Hematopoietic multipotent progenitor cell treated with erythropoietin and hydrocortisone succinate and interleukin-3 and kit ligand, for 15 days (in vitro differentiated cells): ENCODE data around the gene SLC6A1.

Experiments
- DNase-seq: peaks from one replicate; pipeline ENCODE4 v3.0.0-alpha.2; 2015; ENCODE audit warnings: low spot score

The SLC6A1 gene

DNA sequence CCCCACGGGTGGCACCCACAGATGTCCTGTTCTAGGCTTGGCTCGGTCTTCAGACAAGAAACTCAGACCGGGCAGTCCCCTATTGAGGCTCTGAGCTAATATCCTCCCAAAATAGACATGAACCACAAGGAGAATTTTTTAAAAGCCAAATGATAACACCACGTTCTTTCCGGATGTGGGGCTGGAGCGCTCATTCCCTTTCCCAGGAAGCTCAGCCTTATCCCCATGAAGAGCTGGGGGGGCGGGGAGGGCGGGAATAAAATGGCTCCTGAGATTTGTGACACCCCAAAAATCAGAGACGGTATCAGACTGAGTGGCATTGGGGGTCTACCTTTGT, 1.1 kb downstream of the SLC6A1 start:
- no peak for DNase-seq

DNA sequence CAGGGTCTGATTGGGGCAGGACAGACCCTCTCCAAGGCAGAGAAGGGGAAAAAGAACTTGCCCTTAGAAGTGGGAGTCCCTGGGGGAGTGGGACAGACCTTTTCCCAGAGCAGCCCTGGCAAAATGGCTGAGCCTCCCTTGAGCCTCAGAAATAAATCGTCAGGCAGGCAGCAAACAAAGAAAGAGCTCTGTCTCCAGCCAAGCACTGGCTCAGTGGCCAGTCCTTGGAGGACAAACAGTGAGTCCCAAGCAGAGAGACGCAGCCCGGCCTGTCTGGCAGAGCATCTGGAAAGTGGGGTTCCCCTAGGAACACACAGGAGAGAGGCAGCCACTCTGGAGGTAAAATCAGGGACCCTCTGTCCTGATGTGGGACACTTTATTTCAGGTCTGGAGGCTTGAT, 1.8 kb downstream of the SLC6A1 start:
- DNase-seq, result no peak

DNA sequence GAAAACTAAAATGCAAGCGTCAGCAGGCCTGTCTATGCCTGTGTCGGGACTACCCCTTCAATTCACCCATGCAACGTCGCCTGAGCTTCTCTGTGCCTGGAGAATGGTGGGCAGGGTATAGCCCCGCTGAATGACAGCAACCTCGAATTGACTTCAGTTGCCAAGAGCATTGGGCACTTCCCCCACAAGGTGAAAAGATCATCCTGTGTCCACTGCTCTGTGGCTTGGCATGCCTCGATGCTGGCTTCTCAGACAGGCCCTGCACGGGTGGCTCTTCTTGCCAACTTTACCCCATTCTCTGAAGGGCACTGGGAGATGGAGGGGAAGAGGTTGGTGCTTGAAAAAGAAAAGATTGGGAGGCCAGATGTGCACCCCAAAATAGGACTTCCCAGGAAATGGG, 3.3 kb downstream of the SLC6A1 start:
- no peak for DNase-seq

DNA sequence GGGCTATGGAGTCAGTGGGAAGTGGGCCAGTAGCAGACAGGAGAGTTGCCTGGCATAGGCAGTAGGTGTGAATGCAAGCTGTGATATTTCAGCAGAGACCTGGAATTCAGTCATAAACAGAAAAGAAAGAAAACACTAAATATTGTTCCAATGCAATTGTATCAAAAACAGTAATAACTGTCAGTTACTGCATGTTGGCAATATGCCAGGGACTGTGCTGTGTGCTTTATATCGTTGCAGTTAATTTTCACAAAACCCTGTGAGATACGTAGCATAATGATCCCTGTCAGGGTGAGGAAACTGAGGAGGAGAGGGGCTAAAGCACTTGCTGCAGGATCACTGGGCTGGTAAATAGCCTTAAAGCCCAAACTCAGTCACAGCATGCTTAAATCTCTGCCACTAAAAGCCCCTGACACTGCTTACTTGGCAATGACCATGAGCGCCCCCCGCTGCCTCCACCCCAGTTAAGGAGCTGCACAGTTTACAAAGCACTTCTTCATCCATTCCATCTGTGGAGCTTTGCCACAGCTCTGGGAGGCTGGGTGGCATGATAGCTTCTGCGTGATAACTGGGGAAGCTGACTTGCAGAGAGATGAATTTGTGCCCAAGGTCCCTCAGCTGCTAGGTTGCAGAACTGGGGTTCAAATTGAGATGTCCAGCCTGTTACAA, 3.9 kb downstream of the SLC6A1 start:
- peak; percentile 7 for DNase-seq

DNA sequence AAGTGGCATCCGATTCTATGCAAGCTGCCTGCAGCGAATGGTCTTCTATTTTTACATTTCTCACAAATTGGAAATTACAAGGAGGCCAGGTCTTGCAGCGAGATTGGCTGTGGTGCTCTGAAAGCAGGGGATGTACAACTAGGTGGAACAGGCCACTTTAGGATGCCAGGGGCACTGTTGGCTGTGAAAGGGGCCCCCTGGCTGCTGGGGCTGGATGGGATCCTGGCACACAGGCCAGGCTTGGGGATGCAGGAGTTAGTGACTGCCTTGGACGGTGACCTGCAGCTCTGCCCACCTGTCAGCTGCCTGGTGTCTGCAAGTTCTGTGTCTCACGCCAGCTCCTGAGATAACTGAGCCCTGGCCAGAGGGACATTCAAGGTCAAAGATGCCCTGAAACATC, 4.6 kb downstream of the SLC6A1 start:
- no peak for DNase-seq

DNA sequence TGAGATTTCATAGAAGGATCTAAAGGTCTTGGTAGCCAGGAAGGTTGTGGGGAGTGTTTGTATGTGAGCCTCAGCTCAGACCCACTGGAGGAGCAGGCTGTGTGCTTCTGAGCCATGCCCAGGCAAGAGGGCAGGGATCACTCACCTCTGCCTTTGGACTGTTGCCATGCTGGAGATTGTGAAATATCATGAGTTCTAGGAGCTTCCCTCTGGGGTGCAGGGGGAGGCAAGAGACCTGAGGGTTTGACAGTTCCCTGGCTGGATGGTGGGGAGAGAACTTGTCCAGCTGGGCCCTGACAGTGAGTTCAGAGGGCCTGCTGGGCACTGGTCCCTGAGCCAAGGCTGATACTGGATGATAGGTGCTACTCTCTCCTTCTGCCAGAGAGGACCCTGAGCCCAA, 6.0 kb downstream of the SLC6A1 start:
- no peak for DNase-seq

DNA sequence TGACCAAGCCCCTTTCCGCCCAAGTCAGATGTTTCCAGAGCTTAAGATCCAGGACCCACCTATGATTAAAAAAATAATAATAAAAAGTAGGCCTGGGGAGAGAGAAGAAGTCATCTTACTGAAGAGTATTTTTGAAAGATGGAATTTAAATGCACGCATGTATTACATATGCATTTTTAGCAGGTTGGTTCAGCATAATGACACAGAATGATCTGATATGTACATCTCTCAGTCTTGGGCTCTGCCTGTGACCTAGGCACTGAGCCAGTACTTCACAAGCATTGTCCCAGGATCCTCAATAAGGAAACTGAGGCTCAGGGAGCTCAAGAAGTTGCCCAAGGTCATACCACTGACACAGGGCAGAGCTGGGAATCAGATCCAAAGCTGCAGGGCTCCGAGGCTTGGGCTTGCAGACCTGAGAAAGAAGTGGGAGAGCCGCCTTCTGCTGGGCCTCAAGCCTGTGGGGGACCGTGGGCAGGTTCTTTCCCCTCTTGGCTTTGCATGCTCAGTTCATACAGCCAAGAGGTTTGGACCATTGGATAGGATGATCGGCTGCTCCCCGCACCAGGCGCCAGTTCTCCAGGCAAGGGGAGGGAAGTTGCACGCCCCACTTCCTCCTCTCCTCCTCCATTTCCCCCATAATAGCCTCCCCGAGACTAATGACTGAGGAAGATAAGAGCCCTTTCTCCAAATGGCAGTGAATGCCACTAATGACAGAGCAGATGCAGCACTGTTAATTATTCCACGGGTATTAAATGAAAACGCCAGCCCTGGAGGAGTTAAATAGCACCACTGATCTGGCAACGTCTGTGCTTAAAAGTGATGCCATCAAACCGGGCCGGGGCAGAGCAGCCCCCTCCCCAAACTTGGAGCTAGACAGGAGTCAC, 6.9 kb downstream of the SLC6A1 start:
- DNase-seq, result no peak

DNA sequence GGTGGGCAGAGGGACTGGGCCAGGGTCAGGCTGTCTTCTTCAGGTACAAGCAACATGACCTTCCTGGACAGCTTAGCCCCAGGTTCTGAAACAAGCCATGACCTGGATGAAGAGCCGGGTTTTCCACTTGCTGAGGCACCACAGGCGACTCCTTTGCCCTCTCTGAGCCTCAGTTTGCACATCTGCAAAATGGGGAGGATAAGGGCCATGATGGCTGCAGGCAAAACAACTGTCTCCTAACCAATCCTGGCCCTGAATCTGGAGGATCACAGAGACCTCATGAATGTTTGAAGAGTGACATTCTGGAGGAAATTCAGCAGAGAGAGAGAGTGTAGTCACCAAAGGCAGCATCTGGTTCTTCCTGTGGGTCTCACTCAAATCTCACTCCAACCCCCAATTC, 8.0 kb downstream of the SLC6A1 start:
- DNase-seq, result no peak

DNA sequence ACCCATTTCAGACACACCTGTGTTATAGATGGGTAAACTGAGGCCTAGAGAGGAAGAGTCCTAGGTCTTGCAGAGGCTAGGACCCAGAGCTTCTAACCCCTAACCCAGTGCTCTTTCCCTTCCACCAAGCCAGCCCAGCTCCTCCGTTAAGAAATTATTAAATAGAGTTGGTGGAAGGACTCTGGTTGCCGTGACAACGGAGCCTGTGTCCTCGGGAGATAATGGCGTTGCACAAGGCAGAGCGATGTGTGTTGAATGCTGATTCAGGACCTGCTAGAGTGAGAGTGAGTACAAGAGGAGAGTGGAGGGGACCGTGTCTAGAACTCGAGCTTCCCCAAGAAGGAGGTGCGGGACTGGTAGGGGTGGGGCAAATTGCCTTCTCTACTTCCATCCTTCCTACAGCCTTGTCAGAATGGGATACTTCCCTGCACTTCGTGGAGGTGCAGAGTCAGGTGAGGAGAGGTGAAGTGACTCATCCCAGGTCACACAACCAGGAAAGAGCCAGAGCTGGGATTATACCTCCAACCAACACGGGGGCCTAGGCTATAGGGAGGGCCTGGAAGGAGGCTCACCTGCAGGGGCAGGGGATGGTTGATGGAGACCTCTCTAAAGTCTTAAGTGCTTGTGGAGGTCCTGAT, 8.6 kb downstream of the SLC6A1 start:
- DNase-seq, result peak; percentile 41

DNA sequence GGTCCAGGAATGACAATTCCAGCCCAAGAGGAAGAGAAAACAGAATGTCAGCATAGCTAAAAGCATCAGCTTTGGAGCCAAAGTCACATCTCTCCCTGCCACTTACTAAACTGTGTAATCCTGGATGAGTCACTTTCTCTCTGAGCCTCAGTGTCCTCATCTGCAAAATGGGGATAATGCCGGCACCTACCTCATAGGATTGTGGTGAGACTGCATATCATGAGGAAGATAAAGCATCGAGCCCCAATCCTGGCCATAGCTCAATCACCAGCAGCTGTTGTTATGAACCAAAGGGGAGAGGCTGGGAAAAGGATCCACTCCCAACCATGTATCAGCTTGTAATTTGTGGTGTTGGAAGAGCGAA, 9.1 kb downstream of the SLC6A1 start:
- no peak for DNase-seq

DNA sequence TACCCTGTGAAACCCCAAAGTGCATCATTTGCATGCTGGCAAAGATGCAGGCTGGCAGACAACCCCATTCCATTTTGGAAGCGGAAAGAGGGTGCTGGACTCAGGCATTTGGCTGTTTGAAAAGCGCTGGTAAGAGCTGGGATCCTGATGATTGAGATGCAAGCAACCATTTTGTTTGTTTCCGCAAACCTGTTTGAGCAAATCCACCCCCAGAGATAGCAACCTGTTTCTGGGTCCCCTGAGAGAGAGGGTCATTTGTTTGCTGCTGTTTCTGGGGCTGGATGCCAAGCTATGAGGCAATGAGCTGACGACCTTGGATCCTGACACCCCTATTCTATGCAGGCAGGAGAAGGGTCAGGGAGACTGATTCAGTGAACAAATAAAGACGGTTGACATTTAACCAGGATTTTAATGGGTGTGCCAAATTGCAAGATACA, 9.8 kb downstream of the SLC6A1 start:
- DNase-seq, result no peak

DNA sequence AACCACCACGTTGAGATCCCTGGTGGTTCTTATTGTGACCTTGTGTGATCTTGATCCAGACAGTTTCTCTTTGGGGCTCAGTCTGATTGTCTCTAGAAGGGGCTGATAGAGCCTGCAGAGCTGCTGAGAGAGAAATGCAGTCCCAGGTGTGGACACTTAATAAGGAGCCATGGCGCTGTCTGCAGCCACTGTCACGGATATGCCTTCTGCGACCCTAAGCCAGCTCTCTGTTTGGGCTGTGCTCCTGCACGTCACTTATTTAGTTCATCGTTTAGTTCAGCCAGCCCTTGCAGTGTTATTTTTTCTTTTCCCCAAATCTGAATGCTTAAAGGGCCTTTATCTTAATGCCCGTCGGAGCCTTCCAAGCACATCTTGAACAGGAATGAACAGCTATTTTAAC, 12.0 kb downstream of the SLC6A1 start:
- DNase-seq, result no peak

DNA sequence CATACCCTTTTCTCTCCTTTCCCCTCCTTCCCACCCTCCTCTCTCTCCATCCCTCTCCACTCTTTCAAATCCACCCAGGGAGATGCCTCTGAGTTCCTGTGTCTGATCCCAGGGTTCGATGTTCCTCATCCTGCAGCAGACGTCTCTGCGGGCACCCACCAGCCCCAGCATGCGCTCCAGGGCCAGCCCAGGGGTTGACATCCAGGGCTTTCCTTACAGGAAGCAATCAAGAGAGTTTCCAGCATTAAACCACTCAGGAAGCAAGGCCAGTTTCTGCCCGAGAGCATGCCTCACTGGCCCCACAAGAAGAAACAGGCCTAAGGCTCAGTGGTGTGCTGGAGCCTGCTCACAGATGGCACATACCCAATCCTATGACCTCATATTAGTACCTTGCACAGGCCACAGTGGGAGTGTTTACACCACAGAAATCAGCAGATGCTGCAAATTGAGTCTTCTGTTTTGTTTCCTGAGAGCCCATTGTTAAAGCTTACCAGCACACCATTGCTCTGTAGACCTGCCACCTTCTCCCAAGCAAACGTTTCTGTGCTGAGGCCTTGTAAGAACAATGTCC, 13.2 kb downstream of the SLC6A1 start:
- DNase-seq, result no peak

DNA sequence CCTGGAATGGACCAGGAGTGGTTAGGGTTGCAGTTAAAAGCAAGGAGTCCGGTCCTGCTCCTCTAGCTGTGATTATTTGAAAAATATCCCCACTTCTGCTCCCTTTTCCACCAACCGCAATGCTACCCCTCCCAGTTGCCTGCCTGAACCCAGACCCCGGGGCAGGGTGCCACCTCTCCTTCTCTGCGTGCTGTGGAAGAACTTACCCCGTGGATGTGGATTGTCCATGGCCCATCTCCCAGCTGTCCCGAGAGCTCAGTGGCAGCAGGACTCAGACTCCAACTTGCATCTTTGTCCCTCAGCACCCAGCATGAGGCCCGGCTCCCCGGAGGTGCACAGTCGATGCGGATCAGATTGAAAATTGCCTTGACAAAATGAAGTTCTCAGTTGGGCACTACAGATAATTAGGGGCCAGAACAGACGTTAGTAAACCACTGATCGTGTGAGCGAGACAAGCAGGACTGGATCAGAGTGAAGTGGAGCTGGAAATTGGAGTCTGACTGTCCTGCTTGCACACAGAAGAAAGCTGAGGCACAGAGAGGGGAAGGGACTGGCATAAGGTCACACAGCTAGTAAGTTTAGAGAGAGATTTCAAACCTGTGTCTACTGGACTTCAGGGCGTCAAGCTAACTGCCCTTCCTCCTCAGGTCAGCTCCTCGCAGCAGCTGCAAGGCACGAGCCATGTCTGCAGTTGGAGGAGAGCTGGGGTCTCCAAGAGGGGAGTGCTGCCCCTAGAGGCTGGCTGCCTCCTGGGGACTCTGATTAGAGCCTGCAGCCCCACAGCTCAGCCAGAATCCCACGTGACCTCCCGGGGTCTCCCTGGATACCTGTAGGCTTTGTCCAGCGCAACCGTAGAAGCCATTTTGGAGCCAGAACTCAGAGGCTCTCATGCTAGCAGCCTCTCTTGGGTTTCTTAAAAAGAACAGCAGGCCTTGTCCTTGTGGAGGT, 14.7 kb downstream of the SLC6A1 start:
- DNase-seq, result no peak

DNA sequence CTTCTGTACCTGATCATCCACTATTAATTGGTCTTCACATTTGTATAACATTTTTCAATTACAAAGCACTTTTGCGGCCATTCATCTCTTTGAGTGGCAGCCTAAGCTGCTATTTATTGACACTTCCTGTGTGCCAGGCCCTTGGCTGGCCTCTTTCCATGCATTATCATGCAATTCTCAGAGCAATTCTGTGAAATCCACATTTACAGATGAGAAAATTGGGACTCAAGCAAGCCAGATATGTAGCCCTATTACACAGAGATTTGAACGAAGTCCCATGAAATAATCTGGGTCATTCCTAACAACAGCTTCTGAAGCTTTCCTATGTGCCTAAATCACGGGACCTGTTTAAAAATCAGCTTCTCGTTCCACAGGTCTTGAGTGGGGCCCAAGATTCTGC, 17.4 kb downstream of the SLC6A1 start:
- DNase-seq, result no peak

DNA sequence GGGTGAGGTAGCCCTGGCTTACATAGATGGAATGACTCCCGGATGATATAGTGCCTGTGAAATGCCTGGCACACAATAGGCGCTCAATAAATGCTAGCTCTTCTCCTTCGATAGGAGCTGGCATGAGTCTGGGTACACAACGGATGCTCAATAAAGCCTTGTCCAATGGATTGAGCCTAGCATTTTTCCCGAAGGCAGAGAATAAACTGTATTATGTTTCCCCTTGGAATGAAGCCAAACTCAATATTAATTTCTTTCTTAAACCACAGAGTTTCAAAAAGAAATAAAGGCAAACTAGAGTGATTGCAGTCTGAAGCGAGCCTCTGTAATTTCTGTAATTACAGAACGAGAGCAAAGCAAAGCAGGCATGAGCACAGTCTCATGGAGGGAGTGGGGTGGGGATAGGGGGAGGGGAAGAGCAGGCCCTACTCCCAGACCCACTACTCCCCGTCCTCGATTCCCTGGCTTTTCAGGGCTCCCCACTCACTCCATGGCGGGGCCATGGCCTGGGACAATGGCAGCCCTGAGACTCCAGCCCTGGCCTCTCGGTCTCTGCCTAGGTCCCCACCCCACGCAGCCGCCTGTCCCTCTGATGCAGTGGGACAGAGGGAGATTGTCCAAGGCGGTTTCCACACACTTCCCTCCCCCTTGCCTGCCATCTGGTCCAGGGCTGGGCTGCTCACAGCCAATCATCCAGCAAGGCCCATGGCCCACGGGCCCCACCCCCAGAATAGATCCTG, 18.0 kb downstream of the SLC6A1 start:
- no peak for DNase-seq

DNA sequence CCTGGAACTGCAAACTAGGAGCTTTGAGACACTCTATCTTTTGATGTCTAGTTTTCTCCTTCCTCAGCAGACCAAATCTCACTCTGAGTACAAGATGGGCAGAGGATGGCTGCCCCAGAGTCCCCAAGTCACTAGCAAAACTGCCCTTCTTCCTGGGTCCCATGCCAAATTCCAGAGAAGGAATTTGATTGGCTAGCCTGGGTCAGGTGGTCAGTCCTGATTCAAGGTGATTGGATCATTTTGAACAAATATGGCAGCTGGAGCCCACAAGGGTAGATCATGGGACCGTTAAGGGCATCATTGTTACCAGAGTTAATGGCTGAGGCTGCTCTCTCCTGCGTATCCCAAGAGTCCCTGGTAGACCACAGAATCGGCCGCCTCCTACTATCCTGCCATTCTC, 21.7 kb downstream of the SLC6A1 start:
- DNase-seq, result no peak

DNA sequence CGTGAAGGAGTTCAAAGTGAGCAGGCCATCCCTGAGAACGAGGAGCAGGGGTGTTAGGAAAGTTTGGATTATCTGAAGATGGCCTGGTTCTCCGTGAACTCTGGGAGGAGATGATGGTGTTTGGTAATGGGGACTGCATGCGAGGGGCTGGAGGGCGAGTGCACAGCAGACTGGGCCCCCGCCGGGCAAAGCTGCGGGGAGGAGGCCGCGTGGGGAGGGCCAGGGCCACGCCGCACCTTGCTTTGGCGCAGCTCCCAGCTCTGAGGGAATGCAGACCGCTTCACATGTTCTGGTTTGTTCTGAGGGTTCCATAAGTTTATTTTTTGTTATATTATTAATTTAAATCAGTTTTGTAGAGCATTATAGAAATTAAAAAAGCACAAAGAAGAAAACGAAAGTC, 22.2 kb downstream of the SLC6A1 start:
- DNase-seq, result no peak

DNA sequence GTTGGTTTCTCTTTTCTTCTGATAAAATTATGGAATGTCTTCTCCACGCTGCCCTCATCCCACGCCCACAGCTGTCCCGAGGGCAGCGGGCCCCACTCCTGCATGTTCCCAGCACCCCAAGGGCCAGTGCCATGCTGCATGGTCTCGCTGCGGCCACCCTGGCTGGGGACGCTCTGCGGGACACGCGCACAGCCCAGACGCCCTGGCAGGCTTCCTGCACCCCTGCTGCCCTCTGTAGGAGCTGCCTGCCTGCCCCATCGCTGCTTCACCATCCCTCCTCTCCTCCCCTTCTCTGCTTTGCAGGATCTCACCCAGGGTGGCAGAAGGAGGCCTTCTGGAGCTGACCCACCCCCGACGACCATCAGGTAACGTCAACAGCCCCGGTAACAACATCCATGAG, 22.8 kb downstream of the SLC6A1 start:
- DNase-seq, result no peak

DNA sequence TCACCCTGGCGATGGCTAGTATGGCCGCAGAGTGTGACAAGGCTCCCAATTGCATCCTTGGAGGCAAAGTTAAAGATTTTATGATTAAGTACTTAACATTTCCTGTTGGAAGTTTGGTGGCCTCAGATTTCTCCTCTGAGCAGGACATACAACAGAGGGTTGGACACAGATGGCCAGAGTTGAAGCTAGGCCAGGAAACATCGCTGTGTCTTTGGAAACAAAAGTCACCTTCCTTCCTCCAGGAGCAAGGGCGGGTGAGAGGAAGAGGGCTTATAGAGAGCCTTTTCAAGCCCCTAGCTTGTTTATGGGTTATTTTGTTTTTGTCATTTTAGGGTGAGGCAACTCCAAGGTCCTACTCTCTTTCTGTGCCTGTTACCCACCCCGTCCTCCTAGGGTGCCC, 24.2 kb downstream of the SLC6A1 start:
- DNase-seq, result no peak
